ENCODE results near the gene MRPS14.

GRCh38 chr1:175070818-175071217 lies 47.6 kb upstream of the MRPS14 start:
- TF ChIP-seq, protein P1, sequence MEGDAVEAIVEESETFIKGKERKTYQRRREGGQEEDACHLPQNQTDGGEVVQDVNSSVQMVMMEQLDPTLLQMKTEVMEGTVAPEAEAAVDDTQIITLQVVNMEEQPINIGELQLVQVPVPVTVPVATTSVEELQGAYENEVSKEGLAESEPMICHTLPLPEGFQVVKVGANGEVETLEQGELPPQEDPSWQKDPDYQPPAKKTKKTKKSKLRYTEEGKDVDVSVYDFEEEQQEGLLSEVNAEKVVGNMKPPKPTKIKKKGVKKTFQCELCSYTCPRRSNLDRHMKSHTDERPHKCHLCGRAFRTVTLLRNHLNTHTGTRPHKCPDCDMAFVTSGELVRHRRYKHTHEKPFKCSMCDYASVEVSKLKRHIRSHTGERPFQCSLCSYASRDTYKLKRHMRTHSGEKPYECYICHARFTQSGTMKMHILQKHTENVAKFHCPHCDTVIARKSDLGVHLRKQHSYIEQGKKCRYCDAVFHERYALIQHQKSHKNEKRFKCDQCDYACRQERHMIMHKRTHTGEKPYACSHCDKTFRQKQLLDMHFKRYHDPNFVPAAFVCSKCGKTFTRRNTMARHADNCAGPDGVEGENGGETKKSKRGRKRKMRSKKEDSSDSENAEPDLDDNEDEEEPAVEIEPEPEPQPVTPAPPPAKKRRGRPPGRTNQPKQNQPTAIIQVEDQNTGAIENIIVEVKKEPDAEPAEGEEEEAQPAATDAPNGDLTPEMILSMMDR (IDR thresholded peaks at IDR 0.05; ENCODE audit: insufficient read depth, low read depth, low read length): no peak
- no peak for TF ChIP-seq EZH2 (IDR thresholded peaks at IDR 0.05; ENCODE audit: insufficient read depth, low read length)
